Fibroblast of the aortic adventitia (primary cell): ENCODE data around the gene HEG1. TPM values are rescaled to one million over a fixed set of nuclear protein-coding genes. Genes with fewer than 3 reads are reported as not detected.

ENCODE experiments used
- DNase-seq: peaks from one replicate; pipeline ENCODE4 v3.0.0-alpha.2; 2010; ENCODE audit warnings: low read depth
- H3K4me3 ChIP-seq: 2 replicates; pipeline ENCODE4 v1.5.1; 2011; ENCODE audit warnings: low read depth, mild to moderate bottlenecking, control low read depth, low read length, moderate library complexity
- CTCF ChIP-seq: IDR thresholded peaks from 2 replicates; pipeline ENCODE4 v1.5.1; 2011; ENCODE audit warnings: mild to moderate bottlenecking, low read length, control low read depth, inconsistent platforms; ENCODE audit not compliant: insufficient read depth
- total RNA-seq: library from RNA; depleted of rRNA; stranded (reverse); fragments of >200 nt; gene quantifications from 2 replicates; pipeline ENCODE4 v1.2.3, GENCODE V29; 2012; ENCODE audit warnings: low replicate concordance

The HEG1 gene
- total RNA-seq, 1 donor = 198 TPM

GRCh38 chr3:124997303-124998246, 58.2 kb downstream of the HEG1 start:
- TF ChIP-seq CTCF = no peak
- DNase-seq = no peak
- H3K4me3 ChIP-seq = no peak overlapping the region

GRCh38 chr3:124995460-124995994, 60.3 kb downstream of the HEG1 start:
- H3K4me3 ChIP-seq = no peak overlapping the region
- DNase-seq = peak; percentile 51
- peak; percentile 33 for TF ChIP-seq CTCF

DNA sequence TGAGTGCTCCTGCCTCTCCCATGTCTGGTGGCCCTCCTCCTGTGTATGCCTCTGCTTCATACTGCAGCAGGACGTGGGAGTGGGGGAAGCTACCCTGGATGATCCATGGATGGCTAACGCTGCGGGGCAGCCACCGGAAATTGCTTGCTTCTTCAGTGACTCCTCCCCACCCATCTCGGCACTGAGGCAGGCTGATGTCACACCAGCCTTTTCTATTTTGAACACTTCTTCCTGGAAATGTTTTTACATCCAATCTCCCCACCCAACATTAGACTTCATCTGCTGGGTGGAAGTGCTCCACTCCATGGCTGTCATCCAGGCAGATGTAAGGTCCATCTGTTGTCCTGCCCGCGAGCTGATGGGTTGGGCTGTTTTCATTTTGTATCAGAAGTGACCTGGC, 62.3 kb downstream of the HEG1 start:
- H3K4me3 ChIP-seq = no peak overlapping the region
- TF ChIP-seq CTCF = no peak
- peak; percentile 94 for DNase-seq

DNA sequence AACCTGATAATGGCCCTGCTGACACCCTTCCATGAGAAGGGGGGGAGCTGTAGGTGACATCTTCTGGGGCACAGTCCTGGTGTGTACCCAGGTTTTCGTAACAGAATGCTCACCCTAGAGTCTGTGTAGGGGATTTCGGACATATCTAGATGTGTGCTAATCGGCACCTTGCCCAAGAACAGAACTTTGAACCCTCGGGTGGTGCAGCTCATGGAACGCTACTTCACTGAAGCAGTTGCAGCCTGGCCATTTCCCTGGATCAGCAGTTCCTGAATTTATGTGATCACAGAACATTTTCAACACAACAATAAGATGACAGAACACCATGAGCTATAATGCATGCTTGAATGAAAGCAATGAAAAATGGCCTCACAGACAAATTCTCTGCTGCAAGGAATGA, 63.8 kb downstream of the HEG1 start:
- DNase-seq = no peak
- TF ChIP-seq CTCF = no peak
- H3K4me3 ChIP-seq = no peak overlapping the region

GRCh38 chr3:124986192-124987143, 69.3 kb downstream of the HEG1 start:
- DNase-seq = peak; percentile 94
- peak; percentile 52 for TF ChIP-seq CTCF
- H3K4me3 ChIP-seq = no peak overlapping the region

- peak; percentile 91 for DNase-seq
- H3K4me3 ChIP-seq = no peak overlapping the region
- no peak for TF ChIP-seq CTCF
These were observed 70.4 kb downstream of the HEG1 start for GRCh38 chr3:124985349-124985748.
